ENCODE results near the gene PRRT2.

Gene PRRT2

GRCh38 chr16:29863669-29863984 is 51.6 kb downstream of the PRRT2 start:
- no peak for DNase-seq

GRCh38 chr16:29864205-29864604 is 52.2 kb downstream of the PRRT2 start:
- DNase-seq = no peak
